SK-N-DZ (cell line): ENCODE results near the gene LRP1.

Experiments used
- DNase-seq: peaks from one replicate; pipeline ENCODE4 v3.0.0-alpha.2; 2015; ENCODE audit warnings: low spot score

Gene LRP1

GRCh38 chr12:57093415-57094207 is 34.7 kb upstream of the LRP1 start:
- peak; percentile 57 for DNase-seq

GRCh38 chr12:57094208-57095160 is 33.8 kb upstream of the LRP1 start:
- DNase-seq = no peak

DNA sequence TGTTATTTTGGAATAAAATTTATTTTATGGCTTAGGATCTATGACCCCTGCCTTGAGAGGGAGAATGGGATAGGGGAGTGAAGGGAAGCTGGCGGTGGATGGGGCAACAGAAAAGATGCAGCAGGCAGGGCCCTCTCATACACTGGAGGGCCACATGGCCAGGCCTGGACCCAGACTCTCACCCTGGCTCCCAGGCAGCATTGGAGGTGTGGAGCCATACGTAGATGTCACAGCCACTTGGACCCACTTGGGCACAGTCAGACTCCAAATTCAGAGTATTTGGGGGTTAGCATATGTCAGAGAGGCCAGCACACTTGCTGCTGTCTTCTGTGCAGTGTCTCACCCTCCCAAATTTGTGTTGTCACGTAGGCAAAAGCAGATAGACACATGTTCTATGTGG is 32.8 kb upstream of the LRP1 start:
- DNase-seq = no peak

- DNase-seq = no peak
Observed at GRCh38 chr12:57096099-57096572, 32.1 kb upstream of the LRP1 start.

DNA sequence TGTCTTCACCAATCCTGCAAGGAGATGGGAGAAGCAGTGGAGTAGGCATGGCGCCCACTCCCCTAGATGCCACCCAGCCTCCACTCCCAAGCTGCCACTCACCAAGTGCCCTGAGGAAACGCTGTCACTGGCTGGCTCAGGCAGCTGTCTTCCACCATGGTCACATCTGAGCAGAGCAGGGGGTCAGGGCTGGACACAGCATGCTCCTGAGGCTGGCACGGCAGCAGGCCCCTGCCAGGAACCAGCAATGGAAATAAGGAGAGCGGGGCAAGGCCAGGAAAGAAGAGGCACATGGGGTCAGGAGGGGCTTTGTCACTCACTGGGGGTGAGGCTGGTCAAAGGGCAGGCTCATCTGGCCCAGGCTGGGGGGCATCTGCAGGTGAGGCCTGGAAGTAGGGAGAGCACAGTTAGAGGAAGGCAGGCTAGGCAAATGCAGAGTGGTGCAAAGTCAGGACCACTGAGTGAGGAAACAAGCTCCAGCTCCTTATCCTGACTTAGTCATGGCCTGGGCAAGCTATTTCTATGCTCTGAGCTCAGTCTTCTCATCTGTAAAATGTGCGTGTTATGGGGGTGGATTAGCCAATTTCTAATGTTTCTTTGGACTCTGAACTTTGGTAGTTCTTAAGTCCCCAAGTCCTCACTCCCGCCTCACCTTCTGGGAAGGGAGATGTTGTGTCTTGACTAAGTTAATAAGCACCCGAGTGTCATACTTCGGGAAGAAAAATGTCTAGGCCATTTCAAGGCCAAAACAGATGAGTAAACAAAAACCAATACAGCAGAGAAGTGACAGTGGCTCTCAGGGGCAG is 31.3 kb upstream of the LRP1 start:
- no peak for DNase-seq

GRCh38 chr12:57097554-57097835 is 30.8 kb upstream of the LRP1 start:
- DNase-seq = no peak

DNA sequence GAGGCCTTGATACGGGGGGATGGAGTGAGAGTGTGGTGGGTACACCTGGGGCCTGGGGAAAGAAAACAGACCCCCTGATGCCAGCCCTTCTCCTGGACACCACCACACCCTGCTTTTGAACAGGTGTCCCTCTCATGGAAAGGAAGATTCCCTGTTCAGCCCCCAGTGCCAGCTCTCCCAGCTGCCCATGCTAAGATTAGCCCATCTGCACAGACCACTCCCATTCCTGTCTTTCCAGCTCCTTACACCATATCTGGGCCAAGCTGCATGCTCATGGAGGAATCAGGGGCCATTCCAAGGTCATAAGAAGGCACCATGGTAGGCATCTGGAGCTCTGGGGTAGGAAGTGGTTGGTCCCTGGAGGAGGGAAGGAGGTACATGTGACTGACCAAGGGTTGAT is 29.7 kb upstream of the LRP1 start:
- no peak for DNase-seq

DNA sequence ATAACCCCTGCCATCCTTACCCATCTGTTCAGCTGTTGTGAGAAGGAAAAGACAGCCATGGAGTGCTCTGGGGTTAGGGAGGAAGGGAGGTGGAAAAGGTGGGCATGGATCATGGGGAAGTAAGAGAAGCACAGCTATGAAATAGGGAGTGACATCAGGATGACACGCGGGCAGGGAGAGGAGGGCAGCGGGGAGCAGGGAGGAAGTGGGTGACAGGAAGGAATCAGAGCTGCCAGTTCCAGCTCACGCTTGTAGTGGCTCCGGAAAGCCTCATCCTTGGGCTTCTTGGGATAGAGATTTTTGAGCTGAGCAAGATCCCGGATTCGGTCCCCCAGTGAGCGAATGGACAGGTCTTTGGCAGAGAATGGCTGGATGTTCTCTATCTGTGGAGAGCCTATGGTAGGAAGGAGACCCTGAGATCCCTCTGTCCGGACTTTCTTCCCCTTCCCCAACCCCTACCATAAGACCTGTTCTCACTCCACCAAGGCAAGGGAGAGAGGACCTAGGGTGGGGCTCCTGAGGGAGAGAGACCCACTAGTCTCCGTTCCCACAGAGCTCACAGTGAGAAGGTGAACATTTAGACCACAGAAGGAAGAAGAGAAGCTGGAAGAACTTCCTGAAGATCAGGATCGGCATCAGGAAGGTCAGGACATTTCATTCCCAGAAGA is 29.1 kb upstream of the LRP1 start:
- DNase-seq = no peak

- no peak for DNase-seq
Observed at GRCh38 chr12:57099766-57100165, 28.5 kb upstream of the LRP1 start.

GRCh38 chr12:57101892-57102695 is 26.2 kb upstream of the LRP1 start:
- no peak for DNase-seq

- DNase-seq = no peak
Observed at GRCh38 chr12:57103856-57104255, 24.4 kb upstream of the LRP1 start.

DNA sequence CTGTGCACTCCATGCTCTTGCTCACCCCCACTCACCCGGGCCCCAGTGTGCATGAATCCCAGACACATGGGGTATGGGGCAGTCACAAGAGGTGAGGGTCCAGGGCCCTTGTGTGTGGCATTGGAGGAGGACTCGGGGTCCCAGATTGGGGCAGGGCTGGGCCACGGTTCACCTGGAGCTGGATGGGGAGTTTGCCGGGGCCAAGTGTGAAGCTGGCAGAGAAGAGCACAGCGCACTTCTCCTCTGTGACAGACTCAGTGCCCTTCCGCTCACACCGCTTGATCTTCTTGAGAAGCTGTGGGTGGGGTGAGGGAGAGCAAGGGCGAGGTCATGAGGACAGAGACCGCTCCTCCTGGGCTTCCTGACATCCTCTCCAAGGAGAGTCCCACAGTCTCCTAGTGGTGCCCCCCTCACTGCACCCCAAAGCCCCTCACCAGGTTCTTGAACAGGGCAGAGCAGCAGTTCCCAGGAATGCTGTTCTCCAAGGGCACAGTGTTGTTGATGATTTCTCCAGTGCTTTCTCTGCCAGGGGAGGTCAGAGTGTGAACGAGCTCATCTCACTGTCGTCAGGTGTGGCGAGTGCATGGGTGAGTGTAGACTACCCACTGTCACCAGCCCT is 23.9 kb upstream of the LRP1 start:
- no peak for DNase-seq

DNA sequence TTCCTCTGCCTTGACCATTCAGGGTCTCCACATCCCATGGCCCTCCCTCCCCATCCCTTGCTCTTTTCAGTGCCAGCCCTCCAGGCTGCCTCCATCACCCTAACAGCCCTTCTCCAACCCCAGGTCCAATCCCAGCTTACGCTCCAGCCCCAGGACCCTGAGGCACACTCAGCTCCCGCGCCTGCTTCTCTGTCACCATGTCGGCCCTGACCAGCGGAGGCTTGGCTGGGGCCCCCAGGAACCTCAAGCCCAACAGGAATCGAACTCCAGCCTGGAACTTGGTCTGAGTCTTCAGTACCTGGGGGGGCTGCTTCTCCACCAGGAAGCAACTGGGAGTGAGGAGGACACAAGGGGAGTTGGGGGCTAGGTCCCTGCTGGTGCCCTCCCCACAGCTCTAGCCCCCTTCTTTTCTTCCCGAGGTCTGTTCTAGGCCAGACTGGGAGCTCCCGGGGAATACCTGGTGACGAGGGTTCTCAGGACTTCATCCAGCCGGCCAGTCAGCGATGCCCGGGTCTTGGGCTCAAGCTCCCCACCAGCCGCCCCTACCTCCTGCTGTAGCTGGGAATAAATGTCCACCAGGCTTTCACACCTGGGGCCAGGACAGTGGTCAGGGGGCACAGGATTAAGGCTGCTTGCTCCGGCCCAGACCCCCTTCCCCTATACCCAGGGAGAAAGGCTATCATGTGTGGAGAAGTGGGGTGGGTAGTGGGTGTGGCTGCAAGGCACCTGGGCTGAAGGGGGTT is 23.1 kb upstream of the LRP1 start:
- no peak for DNase-seq

DNA sequence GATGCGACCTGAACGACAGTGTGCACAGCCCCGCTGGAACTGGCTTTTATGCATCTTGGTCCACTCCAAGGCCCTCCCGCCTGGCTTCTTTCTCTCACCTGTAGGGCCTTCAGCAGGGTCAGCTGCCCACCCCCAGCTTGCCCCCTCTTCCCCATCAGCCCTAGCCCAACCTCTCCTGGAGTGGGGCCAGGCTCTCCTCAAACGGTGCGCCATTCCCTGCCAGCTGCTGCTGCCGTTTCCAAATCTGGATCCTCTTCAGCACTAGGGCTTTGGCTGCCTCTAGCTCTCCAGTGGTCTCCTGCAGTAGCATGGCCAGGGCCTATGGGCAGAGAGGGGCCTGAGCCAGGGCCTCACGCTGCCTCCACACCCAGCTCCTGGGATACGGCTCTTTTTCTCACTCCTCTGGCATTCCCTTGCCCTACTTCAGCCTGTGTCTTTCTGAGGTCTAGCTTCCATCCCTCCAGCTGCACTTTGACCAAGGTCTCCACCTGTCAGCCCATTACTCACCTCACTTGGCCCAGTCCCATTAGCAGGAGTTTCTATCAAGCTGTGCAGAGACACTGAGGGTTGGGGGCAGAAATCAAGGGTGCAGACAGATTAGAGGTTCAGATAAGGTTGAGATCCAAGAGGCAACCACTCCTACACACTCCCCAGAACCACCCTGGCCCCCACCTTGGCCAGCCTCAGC is 22.1 kb upstream of the LRP1 start:
- DNase-seq = no peak

DNA sequence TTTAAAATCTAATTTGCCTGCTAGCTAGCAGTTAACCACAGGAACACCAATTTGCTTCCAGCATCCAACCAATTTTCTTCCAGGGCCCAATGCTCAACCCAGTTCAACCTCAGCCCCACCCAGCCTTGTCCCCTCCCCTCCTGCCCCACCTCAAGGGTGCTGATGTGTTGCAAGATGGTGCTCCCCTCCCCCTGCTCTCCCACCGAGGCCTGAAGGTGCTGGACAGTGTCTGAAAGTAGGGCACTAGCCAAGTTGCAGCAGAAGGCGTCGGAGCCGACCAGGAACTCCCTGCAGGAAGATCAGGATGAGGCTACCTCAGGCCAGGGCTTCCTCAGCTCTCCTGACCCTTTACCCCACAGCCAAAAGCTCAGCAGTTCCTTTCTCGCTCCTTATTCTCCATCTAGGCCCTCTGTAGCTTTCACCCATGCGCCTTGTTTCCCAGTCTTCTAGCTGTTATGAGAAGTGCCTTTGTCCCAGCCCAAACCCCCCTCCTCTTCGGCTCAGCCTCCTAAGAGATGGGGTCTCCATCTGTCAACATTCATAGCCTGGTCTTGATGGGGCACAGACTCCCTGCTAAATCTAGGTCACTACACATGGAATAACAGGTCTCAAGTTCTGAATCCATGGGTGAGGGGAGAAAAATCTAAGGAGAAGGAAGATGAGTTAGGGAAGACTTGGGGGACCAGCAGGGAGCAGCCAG is 20.7 kb upstream of the LRP1 start:
- DNase-seq = peak; percentile 64

- no peak for DNase-seq
Observed at GRCh38 chr12:57109207-57110103, 18.8 kb upstream of the LRP1 start.
